ENCODE measurements around the gene PAIP2B. TPM values are rescaled to one million over a fixed set of nuclear protein-coding genes. Genes with fewer than 3 reads are reported as not detected.

The PAIP2B gene
- total and polyA plus RNA-seq, 2 of the 13 experiments (the other 11 are each of a cell fraction or from before 2014, with no cell fraction given): 0.16 to 0.29 TPM

DNA sequence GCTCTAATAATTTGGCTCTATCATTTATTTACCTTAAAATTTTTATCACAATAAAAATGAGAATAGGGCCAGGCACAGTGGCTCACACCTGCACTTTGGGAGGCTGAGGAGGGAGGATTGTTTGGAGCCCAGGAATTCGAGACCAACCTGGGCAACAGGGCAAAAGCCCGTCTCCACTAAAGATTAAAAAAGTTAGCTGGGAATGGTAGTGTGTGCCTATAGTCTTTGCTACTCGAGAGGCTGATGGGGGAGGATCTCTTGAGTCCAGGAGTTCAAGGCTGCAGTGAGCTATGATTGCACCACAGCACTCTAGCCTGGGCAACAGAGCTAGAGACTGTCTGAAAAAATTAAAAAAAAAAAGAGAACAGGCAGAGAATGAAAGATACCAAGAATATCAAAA is 90.7 kb downstream of the PAIP2B start (continued):
- TF ChIP-seq ZNF333 (CRISPR knock-in tag; IDR thresholded peaks at IDR 0.05; ENCODE audit: borderline replicate concordance) (no peak), ZNF530 (CRISPR knock-in tag; IDR thresholded peaks at IDR 0.05; ENCODE audit: low read depth) (no peak), EED (CRISPR knock-in tag; IDR thresholded peaks at IDR 0.05) (no peak), DNMT1 (CRISPR knock-in tag; IDR thresholded peaks at IDR 0.05) (no peak), SIX4 (CRISPR knock-in tag; IDR thresholded peaks at IDR 0.05) (no peak), ZNF263 (CRISPR knock-in tag; IDR thresholded peaks at IDR 0.05) (0 out of 2 replicates have a peak, but pooled peaks have one; percentile 21), ZNF577 (CRISPR knock-in tag; IDR thresholded peaks at IDR 0.05; ENCODE audit: borderline replicate concordance, low read depth) (no peak), ZNF549 (CRISPR knock-in tag; IDR thresholded peaks at IDR 0.05) (no peak), NCOA2 (CRISPR knock-in tag; IDR thresholded peaks at IDR 0.05) (peak; percentile 45; the same call in 1 of the 2 replicates)
- TF ChIP-seq, protein P1, sequence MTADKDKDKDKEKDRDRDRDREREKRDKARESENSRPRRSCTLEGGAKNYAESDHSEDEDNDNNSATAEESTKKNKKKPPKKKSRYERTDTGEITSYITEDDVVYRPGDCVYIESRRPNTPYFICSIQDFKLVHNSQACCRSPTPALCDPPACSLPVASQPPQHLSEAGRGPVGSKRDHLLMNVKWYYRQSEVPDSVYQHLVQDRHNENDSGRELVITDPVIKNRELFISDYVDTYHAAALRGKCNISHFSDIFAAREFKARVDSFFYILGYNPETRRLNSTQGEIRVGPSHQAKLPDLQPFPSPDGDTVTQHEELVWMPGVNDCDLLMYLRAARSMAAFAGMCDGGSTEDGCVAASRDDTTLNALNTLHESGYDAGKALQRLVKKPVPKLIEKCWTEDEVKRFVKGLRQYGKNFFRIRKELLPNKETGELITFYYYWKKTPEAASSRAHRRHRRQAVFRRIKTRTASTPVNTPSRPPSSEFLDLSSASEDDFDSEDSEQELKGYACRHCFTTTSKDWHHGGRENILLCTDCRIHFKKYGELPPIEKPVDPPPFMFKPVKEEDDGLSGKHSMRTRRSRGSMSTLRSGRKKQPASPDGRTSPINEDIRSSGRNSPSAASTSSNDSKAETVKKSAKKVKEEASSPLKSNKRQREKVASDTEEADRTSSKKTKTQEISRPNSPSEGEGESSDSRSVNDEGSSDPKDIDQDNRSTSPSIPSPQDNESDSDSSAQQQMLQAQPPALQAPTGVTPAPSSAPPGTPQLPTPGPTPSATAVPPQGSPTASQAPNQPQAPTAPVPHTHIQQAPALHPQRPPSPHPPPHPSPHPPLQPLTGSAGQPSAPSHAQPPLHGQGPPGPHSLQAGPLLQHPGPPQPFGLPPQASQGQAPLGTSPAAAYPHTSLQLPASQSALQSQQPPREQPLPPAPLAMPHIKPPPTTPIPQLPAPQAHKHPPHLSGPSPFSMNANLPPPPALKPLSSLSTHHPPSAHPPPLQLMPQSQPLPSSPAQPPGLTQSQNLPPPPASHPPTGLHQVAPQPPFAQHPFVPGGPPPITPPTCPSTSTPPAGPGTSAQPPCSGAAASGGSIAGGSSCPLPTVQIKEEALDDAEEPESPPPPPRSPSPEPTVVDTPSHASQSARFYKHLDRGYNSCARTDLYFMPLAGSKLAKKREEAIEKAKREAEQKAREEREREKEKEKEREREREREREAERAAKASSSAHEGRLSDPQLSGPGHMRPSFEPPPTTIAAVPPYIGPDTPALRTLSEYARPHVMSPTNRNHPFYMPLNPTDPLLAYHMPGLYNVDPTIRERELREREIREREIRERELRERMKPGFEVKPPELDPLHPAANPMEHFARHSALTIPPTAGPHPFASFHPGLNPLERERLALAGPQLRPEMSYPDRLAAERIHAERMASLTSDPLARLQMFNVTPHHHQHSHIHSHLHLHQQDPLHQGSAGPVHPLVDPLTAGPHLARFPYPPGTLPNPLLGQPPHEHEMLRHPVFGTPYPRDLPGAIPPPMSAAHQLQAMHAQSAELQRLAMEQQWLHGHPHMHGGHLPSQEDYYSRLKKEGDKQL (CRISPR knock-in tag; IDR thresholded peaks at IDR 0.05; ENCODE audit: low read depth): no peak
- TF ChIP-seq, protein P2, sequence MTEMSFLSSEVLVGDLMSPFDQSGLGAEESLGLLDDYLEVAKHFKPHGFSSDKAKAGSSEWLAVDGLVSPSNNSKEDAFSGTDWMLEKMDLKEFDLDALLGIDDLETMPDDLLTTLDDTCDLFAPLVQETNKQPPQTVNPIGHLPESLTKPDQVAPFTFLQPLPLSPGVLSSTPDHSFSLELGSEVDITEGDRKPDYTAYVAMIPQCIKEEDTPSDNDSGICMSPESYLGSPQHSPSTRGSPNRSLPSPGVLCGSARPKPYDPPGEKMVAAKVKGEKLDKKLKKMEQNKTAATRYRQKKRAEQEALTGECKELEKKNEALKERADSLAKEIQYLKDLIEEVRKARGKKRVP (CRISPR knock-in tag; IDR thresholded peaks at IDR 0.05): 0 out of 4 replicates have a peak, but pooled peaks of 1 of the 2 experiments have one; percentile 24
- TF ChIP-seq, protein P3, sequence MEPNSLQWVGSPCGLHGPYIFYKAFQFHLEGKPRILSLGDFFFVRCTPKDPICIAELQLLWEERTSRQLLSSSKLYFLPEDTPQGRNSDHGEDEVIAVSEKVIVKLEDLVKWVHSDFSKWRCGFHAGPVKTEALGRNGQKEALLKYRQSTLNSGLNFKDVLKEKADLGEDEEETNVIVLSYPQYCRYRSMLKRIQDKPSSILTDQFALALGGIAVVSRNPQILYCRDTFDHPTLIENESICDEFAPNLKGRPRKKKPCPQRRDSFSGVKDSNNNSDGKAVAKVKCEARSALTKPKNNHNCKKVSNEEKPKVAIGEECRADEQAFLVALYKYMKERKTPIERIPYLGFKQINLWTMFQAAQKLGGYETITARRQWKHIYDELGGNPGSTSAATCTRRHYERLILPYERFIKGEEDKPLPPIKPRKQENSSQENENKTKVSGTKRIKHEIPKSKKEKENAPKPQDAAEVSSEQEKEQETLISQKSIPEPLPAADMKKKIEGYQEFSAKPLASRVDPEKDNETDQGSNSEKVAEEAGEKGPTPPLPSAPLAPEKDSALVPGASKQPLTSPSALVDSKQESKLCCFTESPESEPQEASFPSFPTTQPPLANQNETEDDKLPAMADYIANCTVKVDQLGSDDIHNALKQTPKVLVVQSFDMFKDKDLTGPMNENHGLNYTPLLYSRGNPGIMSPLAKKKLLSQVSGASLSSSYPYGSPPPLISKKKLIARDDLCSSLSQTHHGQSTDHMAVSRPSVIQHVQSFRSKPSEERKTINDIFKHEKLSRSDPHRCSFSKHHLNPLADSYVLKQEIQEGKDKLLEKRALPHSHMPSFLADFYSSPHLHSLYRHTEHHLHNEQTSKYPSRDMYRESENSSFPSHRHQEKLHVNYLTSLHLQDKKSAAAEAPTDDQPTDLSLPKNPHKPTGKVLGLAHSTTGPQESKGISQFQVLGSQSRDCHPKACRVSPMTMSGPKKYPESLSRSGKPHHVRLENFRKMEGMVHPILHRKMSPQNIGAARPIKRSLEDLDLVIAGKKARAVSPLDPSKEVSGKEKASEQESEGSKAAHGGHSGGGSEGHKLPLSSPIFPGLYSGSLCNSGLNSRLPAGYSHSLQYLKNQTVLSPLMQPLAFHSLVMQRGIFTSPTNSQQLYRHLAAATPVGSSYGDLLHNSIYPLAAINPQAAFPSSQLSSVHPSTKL (CRISPR knock-in tag; IDR thresholded peaks at IDR 0.05): peak; percentile 33; the same call in 1 of the 2 replicates
- TF ChIP-seq, protein P4, sequence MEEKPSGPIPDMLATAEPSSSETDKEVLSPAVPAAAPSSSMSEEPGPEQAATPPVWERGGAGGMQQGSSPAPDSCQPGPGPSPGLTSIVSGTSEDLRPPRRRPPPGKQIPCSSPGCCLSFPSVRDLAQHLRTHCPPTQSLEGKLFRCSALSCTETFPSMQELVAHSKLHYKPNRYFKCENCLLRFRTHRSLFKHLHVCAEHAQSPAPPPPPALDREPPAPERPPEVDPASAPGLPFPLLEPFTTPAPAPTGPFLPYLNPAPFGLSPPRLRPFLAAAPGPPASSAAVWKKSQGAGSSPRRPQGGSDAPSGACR (CRISPR knock-in tag; IDR thresholded peaks at IDR 0.05): no peak
- TF ChIP-seq, protein P5, sequence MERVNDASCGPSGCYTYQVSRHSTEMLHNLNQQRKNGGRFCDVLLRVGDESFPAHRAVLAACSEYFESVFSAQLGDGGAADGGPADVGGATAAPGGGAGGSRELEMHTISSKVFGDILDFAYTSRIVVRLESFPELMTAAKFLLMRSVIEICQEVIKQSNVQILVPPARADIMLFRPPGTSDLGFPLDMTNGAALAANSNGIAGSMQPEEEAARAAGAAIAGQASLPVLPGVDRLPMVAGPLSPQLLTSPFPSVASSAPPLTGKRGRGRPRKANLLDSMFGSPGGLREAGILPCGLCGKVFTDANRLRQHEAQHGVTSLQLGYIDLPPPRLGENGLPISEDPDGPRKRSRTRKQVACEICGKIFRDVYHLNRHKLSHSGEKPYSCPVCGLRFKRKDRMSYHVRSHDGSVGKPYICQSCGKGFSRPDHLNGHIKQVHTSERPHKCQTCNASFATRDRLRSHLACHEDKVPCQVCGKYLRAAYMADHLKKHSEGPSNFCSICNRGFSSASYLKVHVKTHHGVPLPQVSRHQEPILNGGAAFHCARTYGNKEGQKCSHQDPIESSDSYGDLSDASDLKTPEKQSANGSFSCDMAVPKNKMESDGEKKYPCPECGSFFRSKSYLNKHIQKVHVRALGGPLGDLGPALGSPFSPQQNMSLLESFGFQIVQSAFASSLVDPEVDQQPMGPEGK (CRISPR knock-in tag; IDR thresholded peaks at IDR 0.05): no peak; the same call in 1 of the 2 replicates
- TF ChIP-seq, protein P6, sequence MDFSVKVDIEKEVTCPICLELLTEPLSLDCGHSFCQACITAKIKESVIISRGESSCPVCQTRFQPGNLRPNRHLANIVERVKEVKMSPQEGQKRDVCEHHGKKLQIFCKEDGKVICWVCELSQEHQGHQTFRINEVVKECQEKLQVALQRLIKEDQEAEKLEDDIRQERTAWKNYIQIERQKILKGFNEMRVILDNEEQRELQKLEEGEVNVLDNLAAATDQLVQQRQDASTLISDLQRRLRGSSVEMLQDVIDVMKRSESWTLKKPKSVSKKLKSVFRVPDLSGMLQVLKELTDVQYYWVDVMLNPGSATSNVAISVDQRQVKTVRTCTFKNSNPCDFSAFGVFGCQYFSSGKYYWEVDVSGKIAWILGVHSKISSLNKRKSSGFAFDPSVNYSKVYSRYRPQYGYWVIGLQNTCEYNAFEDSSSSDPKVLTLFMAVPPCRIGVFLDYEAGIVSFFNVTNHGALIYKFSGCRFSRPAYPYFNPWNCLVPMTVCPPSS (IDR thresholded peaks at IDR 0.05): no peak
